Kidney epithelial cell (primary cell): ENCODE measurements around the gene POLR2H. TPM values are rescaled to one million over a fixed set of nuclear protein-coding genes. Genes with fewer than 3 reads are reported as not detected.
"Not testable (repeated sequence)": the region's sequence is repeated elsewhere in the genome, so short reads cannot be mapped to it uniquely, and the experiment has no call there.

Experiments used
- DNase-seq: peaks from one replicate; pipeline ENCODE4 v3.0.0-alpha.2; 2010; ENCODE audit warnings: low read depth
- H3K27me3 ChIP-seq: 2 replicates; pipeline ENCODE4 v1.6.0; 2011; ENCODE audit warnings: low read length; ENCODE audit not compliant: control insufficient read depth, insufficient read depth
- H3K36me3 ChIP-seq: 2 replicates; pipeline ENCODE4 v1.5.1; 2011; ENCODE audit warnings: low read length; ENCODE audit not compliant: control insufficient read depth, insufficient read depth
- H3K4me3 ChIP-seq: 2 replicates; pipeline ENCODE4 v1.5.1; 2011; ENCODE audit warnings: low read depth, mild to moderate bottlenecking, control low read depth, low read length
- CTCF ChIP-seq: IDR thresholded peaks from 2 replicates; pipeline ENCODE4 v1.5.1; 2011; ENCODE audit warnings: mild to moderate bottlenecking, moderate library complexity, low read length, control low read depth, inconsistent platforms; ENCODE audit not compliant: insufficient read depth, poor library complexity, severe bottlenecking
- total RNA-seq: library from RNA; depleted of rRNA; stranded (reverse); fragments of >200 nt; gene quantifications from 2 replicates; pipeline ENCODE4 v1.2.3, GENCODE V29; 2015

POLR2H gene
- total RNA-seq, 1 donor from 2014 or later, result 79.8 TPM

GRCh38 chr3:184337399-184337714 lies 24.2 kb upstream of the POLR2H start, which contains the start of gene FAM131A:
Gene FAM131A, plus strand, starts transcription at chr3:184337600. Its CDS starts 31 bp downstream, at chr3:184337631.
- H3K4me3 ChIP-seq, result peak within 1 kb of the TSS; percentile 61
- H3K27me3 ChIP-seq, result no peaks in the 10 kb centered on the region
- peaks cover 10% of the 10 kb centered on the region for H3K36me3 ChIP-seq
- no peak for DNase-seq
- no peak for TF ChIP-seq CTCF

- H3K4me3 ChIP-seq, result no peak overlapping the region
- DNase-seq, result no peak
- peaks cover 9% of the 10 kb centered on the region for H3K36me3 ChIP-seq
- no peaks in the 10 kb centered on the region for H3K27me3 ChIP-seq
- no peak for TF ChIP-seq CTCF
These were observed 23.5 kb upstream of the POLR2H start for GRCh38 chr3:184337981-184338380.

- Histone ChIP-seq H3K4me3 (peak overlapping the region; percentile 2), H3K36me3 (peaks cover 7% of the 10 kb centered on the region), H3K27me3 (no peaks in the 10 kb centered on the region)
- no peak for TF ChIP-seq CTCF
- DNase-seq, result no peak
These were observed 23.0 kb upstream of the POLR2H start for GRCh38 chr3:184338511-184338945.

GRCh38 chr3:184339001-184339400 lies 22.5 kb upstream of the POLR2H start:
- no peak for DNase-seq
- H3K36me3 ChIP-seq, result peaks cover 4% of the 10 kb centered on the region
- no peaks in the 10 kb centered on the region for H3K27me3 ChIP-seq
- peak overlapping the region; percentile 2 for H3K4me3 ChIP-seq
- TF ChIP-seq CTCF, result no peak

- H3K27me3 ChIP-seq, H3K36me3 ChIP-seq, H3K4me3 ChIP-seq, DNase-seq: not testable (repeated sequence)
These were observed 21.9 kb upstream of the POLR2H start for GRCh38 chr3:184339451-184340135.

GRCh38 chr3:184341925-184342324 lies 19.6 kb upstream of the POLR2H start:
- H3K36me3 ChIP-seq, result peaks cover 2% of the 10 kb centered on the region
- H3K4me3 ChIP-seq, result no peak overlapping the region
- no peak for TF ChIP-seq CTCF
- no peak for DNase-seq
- H3K27me3 ChIP-seq, result no peaks in the 10 kb centered on the region
